Epidermal melanocyte (primary cell): ENCODE data around the gene KRTAP5-11.
"Not testable (repeated sequence)": the region's sequence is repeated elsewhere in the genome, so short reads cannot be mapped to it uniquely, and the experiment has no call there.

ENCODE experiments used
- DNase-seq: peaks from one replicate; pipeline ENCODE4 v3.0.0; 2011; ENCODE audit warnings: low spot score; ENCODE audit not compliant: insufficient read length

The KRTAP5-11 gene, protein sequence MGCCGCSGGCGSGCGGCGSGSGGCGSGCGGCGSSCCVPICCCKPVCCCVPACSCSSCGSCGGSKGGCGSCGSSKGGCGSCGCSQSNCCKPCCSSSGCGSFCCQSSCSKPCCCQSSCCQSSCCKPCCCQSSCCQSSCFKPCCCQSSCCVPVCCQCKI

GRCh38 chr11:71582309-71582895, at the start of gene KRTAP5-11:
Gene KRTAP5-11, minus strand, starts transcription at chr11:71582875. Its CDS starts 38 bp downstream, at chr11:71582837.
- no peak for DNase-seq

GRCh38 chr11:71631551-71631950, 48.9 kb upstream of the KRTAP5-11 start:
- not testable (repeated sequence) for DNase-seq

DNA sequence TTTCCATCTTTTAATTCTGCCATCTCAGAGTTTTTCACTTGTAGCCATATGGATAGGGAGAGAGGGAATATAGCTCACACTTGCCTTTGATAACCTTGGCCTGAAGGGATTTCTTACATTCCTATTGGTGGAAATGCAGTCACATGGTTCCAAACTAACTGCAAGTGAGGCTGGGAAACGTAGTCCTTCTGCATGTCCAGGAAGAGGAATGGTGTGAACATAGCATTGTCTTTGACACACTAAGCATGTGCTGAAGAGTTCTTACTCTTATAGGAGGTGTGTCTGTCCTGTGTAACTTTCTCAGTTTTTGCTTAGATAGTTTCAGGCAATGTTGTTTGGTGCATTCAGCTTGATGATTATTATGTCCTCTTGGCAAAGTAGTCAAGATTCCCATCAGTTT, 47.4 kb upstream of the KRTAP5-11 start:
- DNase-seq: not testable (repeated sequence)

DNA sequence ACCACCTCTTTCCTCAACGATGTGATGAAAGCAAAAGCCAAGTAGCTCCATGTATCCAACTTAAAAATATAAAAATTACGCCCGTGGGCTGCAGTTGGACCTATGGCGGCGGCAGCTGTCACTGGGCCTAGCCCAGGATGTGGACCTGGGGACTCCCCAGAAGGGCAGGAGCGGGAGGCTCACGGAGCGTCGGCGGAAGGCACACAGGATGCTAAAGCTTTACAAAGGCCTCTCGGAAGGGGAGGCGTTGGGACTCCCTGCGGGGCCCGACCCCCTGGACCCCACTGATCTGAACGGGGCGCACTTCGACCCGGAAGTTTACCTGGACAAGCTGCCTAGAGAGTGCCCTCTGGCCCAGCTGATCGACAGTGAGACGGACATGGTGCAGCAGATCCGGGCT, 46.3 kb upstream of the KRTAP5-11 start:
- DNase-seq: not testable (repeated sequence)

GRCh38 chr11:71623226-71623625, 40.6 kb upstream of the KRTAP5-11 start:
- not testable (repeated sequence) for DNase-seq

DNA sequence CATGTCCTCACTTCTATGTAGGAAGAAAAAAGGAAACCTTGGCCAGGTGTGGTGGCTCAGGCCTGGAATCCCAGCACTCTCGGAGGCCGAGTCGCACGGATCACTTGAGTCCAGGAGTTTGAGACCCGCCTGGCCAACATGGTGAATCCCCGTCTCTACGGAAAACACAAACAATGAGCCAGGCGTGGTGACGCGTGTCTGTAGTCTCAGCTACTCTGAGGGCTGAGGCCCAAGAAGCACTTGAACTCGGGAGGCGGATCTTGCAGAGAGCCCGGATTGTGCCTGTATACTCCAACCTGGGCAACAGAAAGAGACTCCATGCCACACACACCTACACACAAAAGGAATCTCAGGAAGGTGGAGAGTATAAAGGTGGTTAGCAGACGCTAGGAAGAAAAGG, 39.9 kb upstream of the KRTAP5-11 start:
- not testable (repeated sequence) for DNase-seq

- not testable (repeated sequence) for DNase-seq
Observed at GRCh38 chr11:71615003-71615402, 32.3 kb upstream of the KRTAP5-11 start.

GRCh38 chr11:71614366-71614917, 31.8 kb upstream of the KRTAP5-11 start:
- not testable (repeated sequence) for DNase-seq

DNA sequence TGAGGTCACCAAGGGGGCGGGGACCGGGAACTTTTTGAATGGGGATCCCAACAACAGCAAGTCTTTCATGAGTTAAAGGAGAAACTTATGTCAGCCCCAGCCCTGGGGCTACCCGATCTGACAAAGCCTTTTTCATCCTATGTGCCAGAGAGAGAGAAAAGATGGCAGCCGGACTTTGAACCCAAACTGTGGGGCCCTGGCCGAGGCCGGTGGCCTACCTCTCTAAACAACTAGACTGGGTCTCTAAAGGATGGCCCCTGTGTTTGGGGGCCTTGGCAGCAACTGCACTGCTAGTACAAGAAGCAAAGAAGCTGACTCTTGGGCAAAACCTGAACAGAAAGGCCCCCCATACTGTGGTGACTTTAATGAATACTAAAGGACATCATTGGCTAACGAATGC, 31.3 kb upstream of the KRTAP5-11 start:
- DNase-seq: not testable (repeated sequence)

DNA sequence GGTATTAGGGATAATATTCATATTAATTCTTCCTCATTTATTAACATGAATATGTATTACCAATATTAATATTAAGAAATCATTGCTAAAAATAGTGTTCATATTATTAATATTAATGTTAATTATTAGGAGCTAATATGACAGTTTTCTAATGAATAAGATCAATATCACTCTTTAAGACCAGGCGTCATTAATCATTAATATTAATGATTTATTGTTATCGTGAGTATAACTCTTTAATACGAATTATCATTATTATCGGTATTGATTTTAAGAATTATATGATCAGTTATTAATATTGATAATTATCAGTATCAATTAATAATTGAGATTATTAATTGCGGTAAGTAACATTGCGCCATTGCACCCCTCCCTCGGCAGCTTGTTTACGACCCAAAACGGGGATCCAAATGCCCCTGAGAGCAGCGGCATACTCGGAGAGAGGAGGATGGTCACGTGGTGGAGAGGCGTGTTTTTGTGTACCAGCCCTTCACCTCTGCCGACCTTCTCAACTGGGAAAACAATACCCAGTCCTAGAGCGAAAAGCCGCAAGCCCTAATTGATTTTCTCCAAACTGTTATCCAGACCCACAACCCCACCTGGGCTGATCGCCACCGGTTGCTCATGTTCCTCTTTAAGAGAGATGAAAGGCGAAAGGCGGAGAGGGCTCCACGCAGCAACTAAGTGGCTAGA, 28.7 kb upstream of the KRTAP5-11 start:
- not testable (repeated sequence) for DNase-seq

DNA sequence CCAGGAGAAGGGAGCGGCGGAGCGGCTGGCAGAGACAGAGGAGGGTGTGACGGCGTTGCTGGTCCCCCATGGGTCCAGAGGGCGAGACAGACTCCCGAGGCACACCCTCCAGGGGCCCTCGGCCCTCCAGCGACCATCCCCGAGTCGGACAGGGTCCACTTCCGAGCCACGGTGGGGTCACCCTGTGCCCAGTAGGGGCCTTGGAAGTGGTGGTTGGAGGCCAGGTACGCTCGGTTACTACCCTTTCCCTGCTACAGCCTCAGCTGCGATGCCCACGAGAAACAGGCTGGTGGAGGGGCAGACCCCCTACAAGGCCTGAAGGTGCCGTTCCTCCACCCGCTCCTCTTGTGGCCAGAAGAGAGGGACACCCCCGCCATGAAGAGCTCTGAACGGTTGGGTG, 25.6 kb upstream of the KRTAP5-11 start:
- DNase-seq: not testable (repeated sequence)

- not testable (repeated sequence) for DNase-seq
Observed at GRCh38 chr11:71607520-71608216, 25.0 kb upstream of the KRTAP5-11 start.

- DNase-seq: not testable (repeated sequence)
Observed at GRCh38 chr11:71606853-71607519, 24.3 kb upstream of the KRTAP5-11 start.

DNA sequence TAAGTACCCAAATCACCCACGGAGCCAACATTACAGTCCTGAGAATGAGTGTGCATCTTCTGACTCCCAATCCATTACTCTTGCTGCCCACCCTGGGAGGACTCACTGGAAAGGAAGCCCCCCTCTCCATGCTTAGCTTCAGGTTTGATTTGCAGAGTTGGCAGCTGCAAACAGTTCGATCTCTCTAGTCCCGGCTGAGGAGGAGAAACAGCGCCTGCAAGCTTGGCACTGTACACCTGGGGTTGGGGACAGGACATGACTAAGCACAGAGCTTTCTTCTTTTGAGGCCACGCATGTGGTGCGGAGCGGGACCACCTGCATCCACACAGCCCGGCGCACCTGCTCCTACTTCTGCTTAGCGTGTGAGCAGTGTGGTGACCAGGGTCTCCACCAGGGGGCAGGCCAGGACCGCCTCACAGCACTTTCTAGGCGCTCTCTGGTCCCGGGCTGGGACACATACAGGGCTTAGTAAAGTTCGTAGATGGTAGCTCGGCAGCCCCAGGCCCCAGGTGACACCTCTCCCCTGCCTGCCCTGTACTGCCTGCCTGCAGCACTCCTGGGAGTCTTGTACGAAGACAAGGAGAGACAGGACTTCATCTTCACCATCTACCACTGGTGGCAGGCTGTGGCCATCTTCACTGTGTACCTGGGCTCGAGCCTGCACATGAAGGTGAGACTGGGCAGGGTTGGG, 22.3 kb upstream of the KRTAP5-11 start:
- DNase-seq: not testable (repeated sequence)

DNA sequence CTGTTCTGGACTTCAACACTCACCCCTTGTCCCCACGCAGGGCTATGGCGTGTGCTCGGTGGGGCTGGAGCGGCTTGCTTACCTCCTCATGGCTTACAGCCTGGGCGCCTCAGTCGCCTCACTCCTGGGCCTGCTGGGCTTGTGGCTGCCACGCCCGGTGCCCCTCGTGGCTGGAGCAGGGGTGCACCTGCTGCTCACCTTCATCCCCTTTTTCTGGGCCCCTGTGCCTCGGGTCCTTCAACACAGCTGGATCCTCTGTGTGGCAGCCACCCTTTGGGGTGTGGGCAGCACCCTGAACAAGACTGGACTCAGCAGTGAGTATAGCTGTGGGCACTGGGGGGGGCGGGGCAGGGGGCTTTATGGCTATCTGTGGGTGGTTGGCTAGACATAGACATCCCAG, 20.5 kb upstream of the KRTAP5-11 start:
- DNase-seq: not testable (repeated sequence)

DNA sequence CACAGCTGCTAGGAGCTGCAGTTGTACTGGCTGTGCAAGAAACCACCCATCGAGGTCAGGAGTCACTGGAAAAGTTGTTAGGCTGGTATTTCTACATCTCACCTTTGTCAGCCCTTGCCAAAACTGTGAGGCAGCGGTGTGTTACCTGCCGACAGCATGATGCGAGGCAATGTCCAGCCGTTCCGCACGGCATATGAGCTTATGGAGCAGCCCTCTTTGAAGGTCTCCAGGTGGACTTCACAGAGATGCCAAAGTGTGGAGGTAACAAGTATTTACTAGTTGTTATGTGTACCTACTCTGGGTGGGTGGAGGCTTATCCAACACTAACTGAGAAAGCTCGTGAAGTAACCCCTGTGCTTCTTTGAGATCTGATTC, 6.9 kb upstream of the KRTAP5-11 start:
- not testable (repeated sequence) for DNase-seq

- not testable (repeated sequence) for DNase-seq
Observed at GRCh38 chr11:71588822-71589545, 6.3 kb upstream of the KRTAP5-11 start.

- not testable (repeated sequence) for DNase-seq
Observed at GRCh38 chr11:71588314-71588713, 5.6 kb upstream of the KRTAP5-11 start.

DNA sequence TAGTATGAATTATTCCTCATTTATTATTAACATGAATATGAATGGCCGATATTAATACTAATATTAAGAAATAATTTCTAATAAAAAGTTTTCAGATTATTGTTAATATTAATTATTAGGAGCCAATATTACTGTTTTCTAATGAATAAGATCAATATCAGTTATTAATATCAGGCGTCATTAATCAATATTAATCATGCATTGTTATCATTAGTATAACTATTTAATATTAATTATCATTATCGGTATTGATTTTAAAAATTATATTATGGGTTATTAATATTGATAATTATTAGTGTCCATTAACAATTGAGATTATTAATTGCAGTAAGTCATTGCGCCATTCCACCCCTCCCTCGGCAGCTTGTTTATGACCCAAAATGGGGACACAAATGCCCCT, 3.0 kb upstream of the KRTAP5-11 start:
- not testable (repeated sequence) for DNase-seq

GRCh38 chr11:71582969-71583368, 294 bp upstream of the KRTAP5-11 start:
- not testable (repeated sequence) for DNase-seq
